Peyer's patch (tissue), 4 donors: Measurements from ENCODE around the gene COL9A2.

ENCODE experiments used
- CTCF ChIP-seq, 6 experiments: fragments of 450-650 bp in 4 of 6; fragments of 200-600 bp in 2 of 6; sonication (generic) in 1 of 6; IDR thresholded peaks; one replicate each; pipeline ENCODE4 v1.5.1; 2017 to 2019; ENCODE audit warnings: antibody characterized with exemption in 6 of 6, mild to moderate bottlenecking in 3 of 6, moderate library complexity in 1 of 6
- POLR2A ChIP-seq, 2 donors: fragments of 450-650 bp; IDR thresholded peaks; one replicate each; pipeline ENCODE4 v1.5.1; 2017; ENCODE audit warnings: antibody characterized with exemption in 2 of 2, mild to moderate bottlenecking in 2 of 2, moderate library complexity in 2 of 2

DNA sequence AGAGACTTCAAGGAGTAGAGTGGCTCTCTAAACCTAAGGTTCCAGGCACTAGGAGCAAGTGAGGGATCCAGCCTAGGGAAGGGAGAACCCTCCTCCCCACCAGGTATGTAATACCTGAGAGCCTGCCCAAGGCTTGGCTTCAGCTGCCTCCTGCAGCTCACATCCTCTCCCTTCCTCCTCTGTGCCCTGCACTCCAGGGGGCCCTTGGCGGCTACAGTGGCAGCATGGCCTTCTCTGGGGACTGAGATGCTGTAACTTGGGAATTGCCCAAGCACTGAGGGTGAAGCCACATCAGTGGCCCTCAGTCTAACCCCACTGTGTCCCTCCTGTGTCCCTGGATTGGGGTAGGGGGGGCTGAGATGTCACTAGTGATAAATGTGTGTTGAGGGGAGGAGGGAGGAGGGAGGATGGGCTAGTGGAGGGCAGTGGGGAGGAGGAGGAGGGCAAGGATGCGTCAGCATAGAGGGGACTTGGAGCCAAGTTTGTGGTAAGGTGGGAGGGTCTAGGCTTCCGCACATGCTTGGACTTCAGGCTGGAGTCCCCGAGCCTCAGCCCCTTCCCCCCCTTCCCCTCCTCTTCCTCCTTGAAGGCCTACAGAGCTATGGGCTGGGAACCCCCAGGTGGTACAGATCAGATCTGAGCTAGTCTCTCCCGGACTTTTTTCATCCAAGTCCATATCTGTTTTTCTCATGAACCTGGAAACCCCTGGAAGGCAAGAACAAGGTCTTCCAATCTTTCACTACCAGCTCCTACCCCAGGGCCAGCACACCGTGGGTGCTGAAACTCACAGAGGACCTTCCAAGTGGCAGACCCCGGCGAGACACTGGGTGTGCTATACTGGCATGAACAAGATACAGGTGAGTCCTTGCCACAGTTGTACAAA lies 17.5 kb downstream of the COL9A2 start:
- TF ChIP-seq CTCF (IDR thresholded peaks at IDR 0.05) = no peak
- TF ChIP-seq POLR2A (IDR thresholded peaks at IDR 0.05) = no peak
